B cell (primary cell): Measurements from ENCODE around the gene TMPRSS13.

Experiments
- EZH2 ChIP-seq: IDR thresholded peaks from 2 replicates; pipeline ENCODE4 v1.6.1; 2012; ENCODE audit warnings: borderline replicate concordance, low read depth, mild to moderate bottlenecking, moderate library complexity, low read length; ENCODE audit not compliant: insufficient read depth, poor library complexity, severe bottlenecking
- TF ChIP-seq, protein P1 (sequence below): fragments of 200-600 bp; IDR thresholded peaks from one replicate; pipeline ENCODE4 v1.8.0; 2022; ENCODE audit warnings: antibody characterized with exemption, mild to moderate bottlenecking

DNA sequence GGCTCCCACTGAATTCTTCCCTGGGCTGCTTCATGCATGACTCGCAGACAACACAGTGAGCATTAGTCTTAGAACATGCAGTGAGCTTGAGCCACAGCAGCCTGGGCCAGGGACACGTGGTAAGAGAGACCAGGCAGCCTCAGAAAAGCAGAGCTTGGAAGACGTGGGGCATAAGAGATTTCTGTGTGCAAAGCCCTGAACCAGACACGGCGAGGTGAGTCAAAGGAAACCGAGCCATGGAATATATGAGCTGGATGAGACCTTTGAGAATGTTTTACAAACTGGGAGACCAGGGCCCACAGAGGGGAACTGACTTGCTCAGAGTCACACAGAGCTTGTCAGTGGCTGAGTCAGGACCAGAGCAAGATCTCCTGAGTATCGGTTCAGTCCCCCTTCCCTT, 44.2 kb downstream of the TMPRSS13 start:
- TF ChIP-seq, protein P1, sequence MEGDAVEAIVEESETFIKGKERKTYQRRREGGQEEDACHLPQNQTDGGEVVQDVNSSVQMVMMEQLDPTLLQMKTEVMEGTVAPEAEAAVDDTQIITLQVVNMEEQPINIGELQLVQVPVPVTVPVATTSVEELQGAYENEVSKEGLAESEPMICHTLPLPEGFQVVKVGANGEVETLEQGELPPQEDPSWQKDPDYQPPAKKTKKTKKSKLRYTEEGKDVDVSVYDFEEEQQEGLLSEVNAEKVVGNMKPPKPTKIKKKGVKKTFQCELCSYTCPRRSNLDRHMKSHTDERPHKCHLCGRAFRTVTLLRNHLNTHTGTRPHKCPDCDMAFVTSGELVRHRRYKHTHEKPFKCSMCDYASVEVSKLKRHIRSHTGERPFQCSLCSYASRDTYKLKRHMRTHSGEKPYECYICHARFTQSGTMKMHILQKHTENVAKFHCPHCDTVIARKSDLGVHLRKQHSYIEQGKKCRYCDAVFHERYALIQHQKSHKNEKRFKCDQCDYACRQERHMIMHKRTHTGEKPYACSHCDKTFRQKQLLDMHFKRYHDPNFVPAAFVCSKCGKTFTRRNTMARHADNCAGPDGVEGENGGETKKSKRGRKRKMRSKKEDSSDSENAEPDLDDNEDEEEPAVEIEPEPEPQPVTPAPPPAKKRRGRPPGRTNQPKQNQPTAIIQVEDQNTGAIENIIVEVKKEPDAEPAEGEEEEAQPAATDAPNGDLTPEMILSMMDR = no peak
- no peak for TF ChIP-seq EZH2
